HEK293T (cell line): ENCODE data around the gene TPSG1.

ENCODE experiments used
- CTCF ChIA-PET: fragments of 350-600 bp; formaldehyde crosslinking; extraction: SDS; loops from one replicate; lab custom pipeline; 2021; ENCODE audit warnings: antibody characterized with exemption, inconsistent platforms; lab: Yijun Ruan, JAX
- POLR2A ChIA-PET: fragments of 350-600 bp; formaldehyde crosslinking; extraction: SDS; loops from one replicate; lab custom pipeline; 2020; ENCODE audit warnings: antibody characterized with exemption, inconsistent platforms; lab: Yijun Ruan, JAX
- DNase-seq: peaks from one replicate; pipeline ENCODE4 v3.0.0; 2012; ENCODE audit warnings: mixed read lengths; ENCODE audit errors: extremely low spot score
- ARNT ChIP-seq: fragments of 450-650 bp; IDR thresholded peaks from 2 replicates; pipeline ENCODE4 v1.6.1; 2017; ENCODE audit warnings: mild to moderate bottlenecking
- BHLHE40 ChIP-seq: fragments of 450-650 bp; IDR thresholded peaks from 2 replicates; pipeline ENCODE4 v1.6.1; 2016; ENCODE audit warnings: mild to moderate bottlenecking, moderate library complexity, borderline replicate concordance
- CTBP1 ChIP-seq: fragments of 450-650 bp; IDR thresholded peaks from 2 replicates; pipeline ENCODE4 v1.6.1; 2016; ENCODE audit warnings: borderline replicate concordance
- ELF4 ChIP-seq: fragments of 450-650 bp; IDR thresholded peaks from 2 replicates; pipeline ENCODE4 v1.6.1; 2017; ENCODE audit warnings: antibody characterized with exemption
- FOXA1 ChIP-seq: fragments of 450-650 bp; IDR thresholded peaks from 2 replicates; pipeline ENCODE4 v1.6.1; 2016; ENCODE audit warnings: mild to moderate bottlenecking
- FOXK2 ChIP-seq: fragments of 450-650 bp; IDR thresholded peaks from 2 replicates; pipeline ENCODE4 v1.6.1; 2016; ENCODE audit warnings: mild to moderate bottlenecking
- FOXM1 ChIP-seq: fragments of 450-650 bp; IDR thresholded peaks from 2 replicates; pipeline ENCODE4 v1.6.1; 2017; ENCODE audit warnings: mild to moderate bottlenecking, borderline replicate concordance
- HDGF ChIP-seq: fragments of 450-650 bp; IDR thresholded peaks from 2 replicates; pipeline ENCODE4 v1.6.1; 2017; ENCODE audit warnings: antibody characterized with exemption, borderline replicate concordance
- L3MBTL2 ChIP-seq: fragments of 450-650 bp; conservative IDR thresholded peaks from 2 replicates; pipeline ENCODE4 v1.6.1; 2016; ENCODE audit warnings: mild to moderate bottlenecking
- LEF1 ChIP-seq: fragments of 450-650 bp; IDR thresholded peaks from 2 replicates; pipeline ENCODE4 v1.6.1; 2017; ENCODE audit warnings: mild to moderate bottlenecking, borderline replicate concordance
- NFRKB ChIP-seq: fragments of 450-650 bp; IDR thresholded peaks from 2 replicates; pipeline ENCODE4 v1.6.1; 2016; ENCODE audit warnings: mild to moderate bottlenecking, moderate library complexity
- PKNOX1 ChIP-seq: fragments of 450-650 bp; IDR thresholded peaks from 2 replicates; pipeline ENCODE4 v1.6.1; 2016
- SP1 ChIP-seq: fragments of 450-650 bp; IDR thresholded peaks from 2 replicates; pipeline ENCODE4 v1.6.1; 2017
- SUZ12 ChIP-seq: fragments of 450-650 bp; IDR thresholded peaks from 2 replicates; pipeline ENCODE4 v1.6.1; 2016; ENCODE audit warnings: mild to moderate bottlenecking
- TARDBP ChIP-seq: fragments of 450-650 bp; IDR thresholded peaks from 2 replicates; pipeline ENCODE4 v1.6.1; 2016
- ZNF384 ChIP-seq: fragments of 450-650 bp; IDR thresholded peaks from 2 replicates; pipeline ENCODE4 v1.6.1; 2016

TPSG1 gene

GRCh38 chr16:1178295-1178910 is 46.7 kb downstream of the TPSG1 start:
- TF ChIP-seq SUZ12 (no peak), ARNT (no peak), LEF1 (no peak), BHLHE40 (no peak), ZNF384 (no peak), CTBP1 (no peak), PKNOX1 (no peak), SP1 (no peak), TARDBP (no peak), FOXK2 (no peak), HDGF (no peak), L3MBTL2 (no peak), FOXM1 (no peak), FOXA1 (no peak), NFRKB (no peak), ELF4 (no peak)
- no peak for DNase-seq
- POLR2A ChIA-PET = no interaction called here
- CTCF ChIA-PET = no interaction called here

- no peak for DNase-seq
- POLR2A ChIA-PET = no interaction called here
- no peak for TF ChIP-seq TARDBP
- TF ChIP-seq ZNF384 = no peak
- no peak for TF ChIP-seq L3MBTL2
- no peak for TF ChIP-seq ARNT
- no peak for TF ChIP-seq CTBP1
- no peak for TF ChIP-seq FOXK2
- TF ChIP-seq SP1 = no peak
- TF ChIP-seq FOXM1 = no peak
- TF ChIP-seq ELF4 = no peak
- no peak for TF ChIP-seq HDGF
- CTCF ChIA-PET = no interaction called here
Measured at GRCh38 chr16:1177750-1178149, 47.3 kb downstream of the TPSG1 start.

GRCh38 chr16:1177053-1177452 is 48.0 kb downstream of the TPSG1 start:
- no peak for TF ChIP-seq CTBP1
- TF ChIP-seq FOXM1 = no peak
- no peak for TF ChIP-seq ARNT
- TF ChIP-seq SP1 = no peak
- no peak for TF ChIP-seq FOXK2
- no peak for TF ChIP-seq HDGF
- TF ChIP-seq ZNF384 = no peak
- TF ChIP-seq NFRKB = no peak
- TF ChIP-seq LEF1 = no peak
- TF ChIP-seq TARDBP = no peak
- TF ChIP-seq PKNOX1 = no peak
- TF ChIP-seq L3MBTL2 = no peak
- no peak for TF ChIP-seq FOXA1
- no peak for TF ChIP-seq ELF4
- CTCF ChIA-PET = no interaction called here
- POLR2A ChIA-PET = no interaction called here
- DNase-seq = no peak

- no peak for DNase-seq
- ChIA-PET POLR2A (no interaction called here), CTCF (no interaction called here)
- TF ChIP-seq ARNT = no peak
- TF ChIP-seq LEF1 = no peak
- TF ChIP-seq SUZ12 = no peak
- TF ChIP-seq L3MBTL2 = no peak
- TF ChIP-seq NFRKB = no peak
- no peak for TF ChIP-seq TARDBP
- TF ChIP-seq FOXM1 = no peak
- no peak for TF ChIP-seq PKNOX1
- no peak for TF ChIP-seq CTBP1
- TF ChIP-seq FOXA1 = no peak
- TF ChIP-seq ELF4 = no peak
- no peak for TF ChIP-seq FOXK2
- no peak for TF ChIP-seq BHLHE40
- TF ChIP-seq HDGF = no peak
- TF ChIP-seq ZNF384 = no peak
Measured at GRCh38 chr16:1176280-1176897, 48.7 kb downstream of the TPSG1 start.

GRCh38 chr16:1175566-1176279 is 49.3 kb downstream of the TPSG1 start:
- DNase-seq = no peak
- POLR2A ChIA-PET = no interaction called here
- TF ChIP-seq TARDBP = no peak
- no peak for TF ChIP-seq FOXM1
- no peak for TF ChIP-seq ARNT
- TF ChIP-seq FOXK2 = no peak
- TF ChIP-seq BHLHE40 = no peak
- no peak for TF ChIP-seq HDGF
- no peak for TF ChIP-seq SUZ12
- TF ChIP-seq CTBP1 = no peak
- CTCF ChIA-PET = no interaction called here
